NCI-H2227 treated with DMSO at 0.1 percent for 48 hours (cell line): ENCODE measurements around the gene STON2.
"Not testable (repeated sequence)": the region's sequence is repeated elsewhere in the genome, so short reads cannot be mapped to it uniquely, and the experiment has no call there.

Experiments
- DNase-seq: peaks from one replicate; lab custom pipeline; 2025; lab: John Stamatoyannopoulos, UW

STON2 gene

GRCh38 chr14:81400202-81400678, at the start of gene STON2:
STON2 (minus strand) TSS chr14:81400324; CDS start chr14:81398382, 1,942 bp downstream.
- no peak for DNase-seq

- no peak for DNase-seq
These were observed 49.5 kb upstream of the STON2 start for GRCh38 chr14:81449576-81449975.

- DNase-seq = no peak
These were observed 49.0 kb upstream of the STON2 start for GRCh38 chr14:81449114-81449513.

DNA sequence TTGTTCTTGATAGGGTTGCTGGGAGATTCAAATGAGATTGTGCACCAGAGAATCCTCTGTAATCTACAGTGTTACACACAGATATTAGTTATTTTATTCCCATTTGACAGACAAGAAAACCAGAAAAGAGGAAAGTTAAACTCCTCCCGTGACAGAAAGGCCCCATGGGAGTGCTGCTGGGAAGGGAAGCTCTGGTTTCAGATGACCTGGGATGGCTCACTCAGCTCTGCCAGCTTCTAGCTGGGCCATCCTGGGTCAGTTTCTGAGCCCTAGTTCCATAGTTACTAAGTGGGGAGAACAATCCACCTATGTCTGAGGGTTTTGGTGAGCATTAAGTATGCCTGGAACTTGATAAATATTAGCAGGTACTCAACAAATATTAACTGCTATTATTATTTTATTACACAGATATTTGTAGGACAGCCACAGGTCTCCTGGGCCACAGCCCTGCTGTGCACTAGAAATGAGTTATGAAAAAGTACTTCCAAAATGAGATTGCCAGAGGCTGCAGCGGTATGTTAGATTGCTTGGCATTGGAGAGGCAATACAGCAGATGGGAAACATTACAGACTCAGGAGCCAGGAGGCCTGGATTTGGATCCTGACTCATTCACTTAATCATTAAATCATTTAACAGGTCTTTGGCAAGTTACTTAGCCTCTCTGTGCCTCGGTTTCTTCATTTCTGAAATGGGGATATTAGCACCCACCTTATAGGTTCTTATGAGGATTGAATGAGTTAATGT, 47.1 kb upstream of the STON2 start:
- no peak for DNase-seq

GRCh38 chr14:81446279-81447007, 46.3 kb upstream of the STON2 start:
- no peak for DNase-seq

- no peak for DNase-seq
These were observed 41.6 kb upstream of the STON2 start for GRCh38 chr14:81441626-81442134.

GRCh38 chr14:81440041-81440440, 39.9 kb upstream of the STON2 start:
- no peak for DNase-seq

DNA sequence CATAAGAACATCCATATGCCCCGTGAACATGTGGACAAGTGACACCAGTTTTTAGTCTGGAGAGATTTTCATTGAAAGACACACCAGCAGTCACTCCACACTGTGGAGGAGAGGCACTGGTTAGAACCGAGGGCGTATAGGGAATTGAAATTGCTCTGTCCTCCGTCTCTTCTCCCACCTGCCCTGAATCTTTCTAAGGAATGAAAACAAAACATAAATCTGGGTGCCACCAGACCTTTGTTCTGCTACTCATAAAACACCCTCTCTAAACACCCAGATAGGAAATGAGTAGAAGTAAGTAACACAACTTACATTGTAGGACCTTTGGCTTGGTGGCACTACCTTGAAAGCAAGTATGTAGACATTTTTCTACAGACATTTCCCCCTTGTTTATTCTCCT, 37.1 kb upstream of the STON2 start:
- no peak for DNase-seq

GRCh38 chr14:81436296-81437138, 36.4 kb upstream of the STON2 start:
- DNase-seq = peak; percentile 72

GRCh38 chr14:81435391-81436295, 35.5 kb upstream of the STON2 start:
- DNase-seq = peak; percentile 60

GRCh38 chr14:81435048-81435390, 34.9 kb upstream of the STON2 start:
- no peak for DNase-seq

- DNase-seq = peak; percentile 6
These were observed 34.1 kb upstream of the STON2 start for GRCh38 chr14:81434230-81434629.

GRCh38 chr14:81433378-81433777, 33.3 kb upstream of the STON2 start:
- DNase-seq = no peak

DNA sequence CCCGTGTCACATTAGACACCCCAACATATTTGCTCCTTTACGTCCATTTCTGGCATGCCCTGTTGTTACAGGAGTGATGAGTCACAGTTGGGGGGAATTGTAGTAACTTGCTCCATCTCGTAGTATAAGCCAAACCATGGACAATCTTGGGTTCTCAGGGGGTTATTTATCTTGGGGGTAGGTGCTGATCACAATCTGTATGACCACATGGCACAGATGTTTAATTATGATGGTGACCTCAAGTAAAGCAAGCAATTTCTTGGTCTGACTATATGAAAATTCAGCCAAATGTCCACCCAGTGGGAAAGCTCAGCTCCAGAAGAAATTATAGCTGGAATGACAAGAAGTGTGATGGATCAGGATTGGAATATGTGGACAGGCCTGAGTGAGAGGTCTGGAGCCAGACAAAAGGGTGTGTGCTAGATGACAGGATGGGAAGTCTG, 32.1 kb upstream of the STON2 start:
- DNase-seq = no peak

DNA sequence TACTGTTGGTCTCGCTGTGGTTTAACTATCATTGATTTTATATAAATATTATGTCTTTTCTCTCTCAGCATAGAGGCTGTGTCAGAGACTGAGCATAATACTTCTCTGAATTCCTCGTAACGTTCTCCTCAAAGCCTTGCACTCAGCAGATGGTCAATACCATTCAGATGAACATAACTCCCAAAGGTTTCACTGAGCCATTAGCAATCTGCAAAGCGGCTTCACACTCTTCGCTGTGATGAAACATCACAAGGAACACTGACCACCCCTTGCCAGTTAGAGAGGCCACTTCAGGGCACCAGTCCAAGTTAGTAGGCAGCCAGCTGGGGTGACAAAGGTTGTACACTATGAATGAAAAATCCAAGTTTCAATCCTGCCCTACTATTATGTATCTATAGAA, 30.1 kb upstream of the STON2 start:
- DNase-seq = no peak

DNA sequence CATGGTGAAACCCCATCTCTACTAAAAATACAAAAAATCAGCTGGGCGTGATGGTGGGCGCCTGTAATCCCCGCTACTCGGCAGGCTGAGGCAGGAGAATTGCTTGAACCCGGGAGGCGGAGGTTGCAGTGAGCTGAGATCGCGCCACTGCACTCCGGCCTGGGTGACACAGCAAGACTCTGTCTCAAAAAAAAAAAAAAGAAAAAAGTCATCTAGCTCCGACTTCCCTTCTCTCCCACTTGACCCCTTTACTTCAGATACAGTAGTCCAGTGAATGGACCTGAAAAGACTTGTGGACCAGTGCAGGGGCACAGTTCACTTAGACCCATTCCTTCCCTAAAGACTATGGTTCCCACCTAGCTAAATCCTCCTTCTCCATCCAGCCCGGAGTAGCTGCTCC, 29.6 kb upstream of the STON2 start:
- not testable (repeated sequence) for DNase-seq

DNA sequence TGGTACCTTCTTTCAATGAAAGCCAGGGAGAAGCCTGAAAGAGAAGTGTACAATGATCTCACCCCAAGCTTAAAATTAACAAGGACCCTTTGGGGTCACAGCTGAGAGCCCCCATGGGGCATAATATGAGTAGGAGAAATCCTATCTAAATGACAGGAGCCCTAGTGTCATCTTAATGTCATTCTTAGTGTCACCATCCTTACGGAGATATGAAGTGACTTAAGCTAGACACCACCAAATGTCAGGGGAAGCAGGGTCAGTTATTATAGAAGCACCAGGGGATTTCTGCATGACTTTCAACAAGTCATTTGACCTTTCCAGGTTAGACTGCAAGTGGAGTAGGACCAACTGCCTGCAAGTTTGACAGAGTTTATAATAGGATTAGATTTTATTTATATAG, 28.9 kb upstream of the STON2 start:
- DNase-seq = no peak

GRCh38 chr14:81427348-81428058, 27.4 kb upstream of the STON2 start:
- DNase-seq = peak; percentile 43

GRCh38 chr14:81423504-81423903, 23.4 kb upstream of the STON2 start:
- no peak for DNase-seq

- DNase-seq = no peak
These were observed 18.1 kb upstream of the STON2 start for GRCh38 chr14:81418057-81418790.
